HepG2 (cell line): ENCODE measurements around the gene RASA1.

Experiments used
- CEBPB ChIP-seq: IDR thresholded peaks from 2 replicates; pipeline ENCODE4 v1.6.1; 2011; ENCODE audit warnings: low read depth, low read length, improper control_type of control experiment, borderline replicate concordance
- ZBTB49 ChIP-seq: sonication (generic); formaldehyde crosslinking; IDR thresholded peaks from 2 replicates; pipeline ENCODE4 v1.4.0; 2020; ENCODE audit warnings: missing genetic modification reagents, borderline replicate concordance

- TF ChIP-seq ZBTB49 (CRISPR knock-in tag) = no peak
- TF ChIP-seq CEBPB = no peak
Measured at GRCh38 chr5:87360132-87360531, 92.4 kb downstream of the RASA1 start.
